NCI-H82 treated with DMSO at 0.1 percent for 48 hours (cell line): ENCODE data around the gene PCP4L1.
A peak's percentile ranks its signal among the peaks of the same experiment; 100 is the strongest.
"Not testable (repeated sequence)": the region's sequence is repeated elsewhere in the genome, so short reads cannot be mapped to it uniquely, and the experiment has no call there.

ENCODE experiments used
- DNase-seq: peaks from one replicate; lab custom pipeline; 2025; ENCODE audit not compliant: unreplicated experiment; lab: John Stamatoyannopoulos, UW

PCP4L1 gene

GRCh38 chr1:161228032-161228431 lies 30.5 kb upstream of the PCP4L1 start:
- no peak for DNase-seq

DNA sequence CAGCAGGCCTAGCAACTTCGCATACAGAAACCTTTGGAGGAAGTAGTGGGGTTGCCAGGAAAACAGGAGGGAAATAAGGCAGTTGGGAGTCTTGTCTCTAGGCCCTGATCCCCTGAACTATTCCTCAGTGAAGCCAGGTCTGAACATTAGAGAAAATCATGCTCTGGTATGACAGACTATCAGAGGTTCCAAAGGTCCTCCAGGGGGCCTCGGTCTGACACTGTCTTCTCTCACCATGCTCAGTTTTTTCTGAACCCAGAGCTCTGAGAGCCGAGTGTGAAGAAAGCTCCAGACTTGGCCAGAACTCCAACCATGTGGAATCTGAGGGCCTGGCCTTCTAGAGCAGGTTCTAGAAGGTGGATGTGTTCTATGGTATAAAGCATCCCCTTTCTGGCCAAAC lies 28.6 kb upstream of the PCP4L1 start:
- no peak for DNase-seq

DNA sequence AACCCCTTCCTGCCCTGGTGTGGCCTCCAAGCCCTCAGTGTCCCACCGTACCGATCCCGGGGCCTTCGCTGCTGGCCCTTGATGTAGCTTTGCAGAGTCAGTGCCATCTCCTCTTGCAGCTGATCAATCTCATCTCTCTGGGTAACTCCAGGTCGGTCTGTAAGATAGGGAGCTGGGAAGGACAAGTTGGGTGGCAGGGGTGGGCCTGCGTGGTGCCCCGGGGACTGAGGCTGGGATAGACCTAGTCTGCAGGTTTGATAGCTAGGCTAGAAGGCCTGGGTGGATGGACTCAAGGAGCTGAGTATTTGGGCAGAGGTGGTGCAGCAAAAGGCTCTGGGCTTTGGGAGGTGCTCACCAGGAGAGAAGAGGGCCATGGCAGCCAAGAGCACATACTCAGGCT lies 27.8 kb upstream of the PCP4L1 start:
- no peak for DNase-seq

GRCh38 chr1:161233102-161233501 lies 25.4 kb upstream of the PCP4L1 start:
- DNase-seq: no peak

DNA sequence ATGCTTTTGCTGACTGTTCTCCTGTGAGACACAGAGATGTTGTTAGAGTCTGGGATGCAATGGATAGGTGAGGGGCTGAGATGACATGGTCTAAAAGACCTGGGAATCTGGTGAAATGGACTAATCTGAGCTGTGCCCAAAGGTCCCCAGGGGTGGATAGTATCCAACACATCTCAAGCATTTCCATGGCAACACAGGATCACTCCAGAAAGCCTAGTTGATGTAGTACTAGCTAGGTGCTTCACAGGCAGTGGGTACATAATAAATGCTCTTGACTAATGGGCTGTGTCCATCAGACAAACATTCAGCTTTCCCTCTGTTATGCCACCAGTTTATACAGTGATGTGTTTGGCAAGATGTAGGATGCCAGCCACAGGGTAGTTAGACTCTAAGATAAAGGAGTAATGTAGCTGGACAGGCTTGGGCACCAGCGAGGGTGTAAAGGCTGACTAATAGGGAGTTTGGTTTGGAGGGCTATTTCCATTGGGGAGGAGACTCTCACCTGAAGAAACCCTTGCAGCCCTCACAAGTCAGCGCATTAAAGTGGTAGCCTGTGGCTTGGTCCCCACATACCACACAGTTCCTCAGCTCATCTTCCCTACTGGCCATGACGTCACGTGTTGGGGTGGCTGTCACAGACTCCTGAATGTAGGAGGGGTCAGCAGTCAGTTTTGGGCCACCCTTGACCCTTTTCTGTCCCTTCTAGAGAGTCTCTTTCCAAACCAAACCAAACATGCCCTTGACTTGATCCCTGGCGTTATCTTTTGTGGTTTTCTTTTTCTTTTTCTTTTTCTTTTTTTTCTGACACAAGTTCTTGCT lies 22.4 kb upstream of the PCP4L1 start:
- no peak for DNase-seq

- DNase-seq: no peak
Measured at GRCh38 chr1:161238039-161238473, 20.5 kb upstream of the PCP4L1 start, which contains the start of gene NR1I3. NR1I3 (minus strand) TSS chr1:161238203; CDS start chr1:161236565, 1,638 bp downstream.

DNA sequence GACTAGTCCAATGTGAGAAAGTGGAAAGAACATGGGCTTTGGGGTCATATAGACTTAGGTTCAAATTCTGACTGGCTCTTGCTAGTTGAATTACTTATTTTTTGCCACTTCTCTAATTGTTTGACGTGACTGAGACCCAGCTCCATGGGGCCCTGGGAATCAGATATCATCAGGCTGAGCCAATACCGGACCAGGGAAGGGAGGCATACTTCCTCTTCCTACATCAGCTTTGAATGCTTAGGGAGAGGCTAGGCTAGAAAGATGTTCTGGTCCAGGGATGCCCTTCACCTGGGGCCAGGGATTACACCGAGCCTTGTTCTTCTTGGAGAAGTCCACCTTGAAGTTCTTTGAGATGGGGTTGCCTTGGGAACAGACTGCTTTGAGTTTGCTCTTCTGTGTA lies 16.9 kb upstream of the PCP4L1 start:
- no peak for DNase-seq

- DNase-seq: no peak
Measured at GRCh38 chr1:161242313-161242712, 16.2 kb upstream of the PCP4L1 start.

DNA sequence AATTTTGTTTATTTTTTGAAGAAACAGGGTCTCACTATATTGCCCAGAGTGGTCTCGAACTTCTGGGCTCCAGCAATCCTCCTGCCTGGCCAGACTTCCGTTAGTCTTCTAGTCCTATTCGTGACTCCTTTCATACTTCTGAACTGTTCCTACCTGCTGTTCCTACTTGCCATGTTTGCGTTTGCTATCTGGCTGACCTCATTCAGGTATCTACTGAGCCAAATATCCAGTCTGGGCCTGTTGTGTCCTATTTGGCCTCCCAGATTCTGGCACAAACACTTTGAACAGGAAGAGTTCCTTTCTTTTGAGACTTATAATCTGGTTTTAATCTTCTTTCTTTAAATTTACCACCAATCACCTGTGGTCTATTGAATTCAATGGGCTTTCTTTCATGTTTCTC lies 13.7 kb upstream of the PCP4L1 start:
- DNase-seq: no peak

DNA sequence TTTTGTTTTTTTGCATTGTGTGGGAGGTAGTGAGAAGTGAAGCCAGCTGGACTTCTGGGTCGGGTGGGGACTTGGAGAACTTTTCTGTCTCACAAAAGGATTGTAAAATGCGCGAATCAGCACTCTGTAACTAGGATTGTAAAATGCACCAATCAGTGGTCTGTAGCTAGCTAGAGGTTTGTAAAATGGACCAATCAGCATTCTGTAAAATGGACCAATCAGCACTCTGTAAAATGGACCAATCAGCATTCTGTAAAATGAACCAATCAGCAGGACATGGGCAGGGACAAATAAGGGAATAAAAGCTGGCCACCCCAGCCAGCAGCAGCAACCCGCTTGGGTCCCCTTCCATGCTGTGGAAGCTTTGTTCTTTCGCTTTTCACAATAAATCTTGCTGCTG lies 8.4 kb upstream of the PCP4L1 start:
- not testable (repeated sequence) for DNase-seq

- DNase-seq: no peak
Measured at GRCh38 chr1:161250829-161251228, 7.7 kb upstream of the PCP4L1 start.

- no peak for DNase-seq
Measured at GRCh38 chr1:161251579-161251978, 7.0 kb upstream of the PCP4L1 start.

GRCh38 chr1:161255302-161255701 lies 3.2 kb upstream of the PCP4L1 start:
- not testable (repeated sequence) for DNase-seq

DNA sequence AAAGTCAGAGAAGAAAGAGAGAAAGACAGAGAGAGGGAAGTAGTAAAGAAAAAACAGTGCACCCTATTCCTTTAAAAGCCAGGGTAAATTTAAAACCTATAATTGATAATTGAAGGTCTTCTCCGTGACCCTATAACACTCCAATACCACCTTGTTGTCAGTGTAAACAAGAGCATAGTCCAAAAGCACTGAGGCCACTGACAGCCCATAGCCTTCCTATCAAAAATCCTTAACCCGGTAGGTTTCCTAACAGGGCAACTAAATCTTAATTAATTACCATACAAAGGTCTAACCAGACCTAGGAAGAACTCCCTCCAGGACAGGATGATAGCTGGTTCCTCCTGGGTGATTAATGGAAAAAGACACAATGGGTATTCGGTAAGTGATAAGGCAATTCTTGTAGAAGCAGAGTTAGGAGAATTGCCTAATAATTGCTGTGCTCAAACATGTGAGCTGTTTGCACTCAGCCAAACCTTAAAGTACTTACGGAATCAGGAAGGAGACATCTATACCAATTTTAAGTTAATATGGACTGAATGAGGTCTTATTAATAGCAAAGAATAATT lies 2.5 kb upstream of the PCP4L1 start:
- not testable (repeated sequence) for DNase-seq

DNA sequence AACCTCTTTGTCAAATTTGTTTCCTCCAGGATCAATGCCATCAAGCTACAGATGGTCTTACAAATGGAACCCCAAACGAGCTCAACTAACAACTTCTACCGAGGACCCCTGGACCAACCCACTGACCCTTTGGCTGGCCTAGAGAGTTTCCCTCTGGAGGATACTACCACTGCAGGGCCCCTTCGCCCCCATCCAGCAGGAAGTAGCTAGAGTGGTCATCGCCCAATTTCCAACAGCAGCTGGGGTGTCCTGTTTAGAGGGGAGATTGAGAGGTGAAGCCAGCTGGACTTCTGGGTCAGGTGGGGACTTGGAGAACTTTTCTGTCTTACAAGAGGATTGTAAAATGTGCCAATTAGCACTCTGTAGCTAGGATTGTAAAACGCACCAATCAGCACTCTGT lies 1.4 kb upstream of the PCP4L1 start:
- not testable (repeated sequence) for DNase-seq

GRCh38 chr1:161259345-161259702 lies 779 bp downstream of the PCP4L1 start:
- no peak for DNase-seq

DNA sequence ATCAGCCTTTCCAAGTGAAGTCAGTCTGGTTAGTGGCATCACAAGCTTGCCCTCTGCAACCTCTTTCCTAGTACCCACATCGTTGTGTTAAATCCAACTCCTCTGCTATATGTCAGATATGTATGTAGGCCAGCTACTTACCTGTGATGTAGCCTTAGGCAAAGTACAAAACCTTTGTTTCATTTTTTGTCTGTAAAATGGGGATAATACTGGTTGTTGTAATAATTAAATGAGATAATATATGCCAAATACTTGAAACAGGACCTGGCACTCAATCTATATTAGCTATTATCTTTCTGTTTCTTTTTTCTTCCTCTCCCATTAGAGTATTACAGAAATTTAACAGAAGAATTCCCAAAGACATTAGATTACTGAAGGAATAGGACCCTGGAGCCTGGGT lies 1.2 kb downstream of the PCP4L1 start:
- no peak for DNase-seq

- DNase-seq: peak; percentile 35
Measured at GRCh38 chr1:161260376-161261260, 2.1 kb downstream of the PCP4L1 start.

DNA sequence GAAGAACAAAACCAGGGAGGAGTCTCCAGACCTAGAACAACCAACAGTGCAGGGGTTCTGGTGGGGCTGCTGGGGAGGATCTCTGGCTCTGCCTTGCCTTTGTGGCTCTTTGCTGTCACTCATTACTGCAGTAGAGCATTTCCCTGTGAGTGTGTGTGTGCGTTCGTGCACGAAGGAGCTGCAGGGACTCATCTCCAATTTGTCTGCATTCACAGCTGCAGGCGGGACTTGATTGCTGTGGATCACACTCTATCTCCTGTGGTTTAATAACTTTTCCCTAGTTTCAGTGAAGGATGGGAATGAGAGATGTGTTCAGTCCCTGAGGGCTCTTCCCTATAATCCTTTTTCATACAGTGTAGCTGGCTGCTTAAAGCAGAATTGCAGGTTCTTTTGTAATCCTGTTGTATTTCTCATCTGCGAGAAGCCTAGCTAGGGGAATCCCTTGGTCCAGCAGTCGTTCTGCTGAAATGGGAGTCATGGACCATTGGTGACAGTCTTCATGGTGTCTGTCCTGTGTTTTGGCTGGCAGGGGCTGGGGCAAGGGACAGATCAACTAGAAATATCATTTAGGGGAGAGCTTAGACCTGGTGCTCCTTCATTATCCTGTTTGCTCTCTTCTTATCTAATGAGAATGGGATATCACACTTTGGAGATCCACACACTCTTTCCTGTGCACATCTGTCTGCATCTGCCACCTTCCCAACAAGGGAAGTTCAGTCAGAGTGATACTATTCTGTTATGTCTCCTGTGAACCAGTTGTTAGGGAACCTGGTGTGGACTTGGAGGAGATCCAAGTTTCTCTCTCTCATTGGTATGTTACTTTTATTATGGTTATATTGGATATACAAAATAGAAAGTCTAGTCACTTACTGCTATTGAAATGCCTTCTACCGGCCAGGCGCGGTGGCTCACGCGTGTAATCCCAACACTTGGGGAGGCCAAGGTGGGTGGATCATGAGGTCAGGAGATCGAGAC lies 3.0 kb downstream of the PCP4L1 start:
- DNase-seq: no peak

GRCh38 chr1:161265305-161265704 lies 6.8 kb downstream of the PCP4L1 start:
- no peak for DNase-seq

GRCh38 chr1:161266202-161266601 lies 7.7 kb downstream of the PCP4L1 start:
- no peak for DNase-seq
